Osteocyte (in vitro differentiated cells): Measurements from ENCODE around the gene SPINK6. TPM values are rescaled to one million over a fixed set of nuclear protein-coding genes. Genes with fewer than 3 reads are reported as not detected.

ENCODE experiments used
- DNase-seq: peaks from one replicate; pipeline ENCODE4 v3.0.0; 2021; ENCODE audit warnings: mixed read lengths; ENCODE audit not compliant: unreplicated experiment; ENCODE audit errors: extremely low spot score
- H3K27ac Mint-ChIP-seq: one replicate; pipeline ENCODE4 v1.8.0; 2021; ENCODE audit warnings: mild to moderate bottlenecking, mixed read lengths; ENCODE audit not compliant: unreplicated experiment
- H3K27me3 Mint-ChIP-seq: one replicate; pipeline ENCODE4 v1.8.0; 2021; ENCODE audit warnings: mixed read lengths; ENCODE audit not compliant: unreplicated experiment
- H3K36me3 Mint-ChIP-seq: one replicate; pipeline ENCODE4 v1.8.0; 2021; ENCODE audit warnings: mixed read lengths; ENCODE audit not compliant: unreplicated experiment
- H3K4me1 Mint-ChIP-seq: one replicate; pipeline ENCODE4 v1.8.0; 2021; ENCODE audit warnings: mixed read lengths; ENCODE audit not compliant: unreplicated experiment
- H3K4me3 Mint-ChIP-seq: one replicate; pipeline ENCODE4 v1.8.0; 2021; ENCODE audit warnings: mild to moderate bottlenecking, moderate library complexity, mixed read lengths; ENCODE audit not compliant: unreplicated experiment
- H3K9me3 Mint-ChIP-seq: one replicate; pipeline ENCODE4 v1.8.0; 2021; ENCODE audit warnings: mixed read lengths; ENCODE audit not compliant: unreplicated experiment
- long read RNA-seq: library from polyadenylated mRNA; unstranded; transcript quantifications from one replicate; pipeline ENCODE4 v2.0.0, GENCODE V29; 2021
- total RNA-seq: library from RNA; stranded (reverse); gene quantifications from 2 replicates; pipeline ENCODE4 v1.2.1, GENCODE V29; 2021
- TF ChIP-seq, protein P1 (sequence below): fragments of 200-600 bp; sonication (generic); IDR thresholded peaks from 2 replicates; pipeline ENCODE4 v1.5.0; 2021; ENCODE audit warnings: antibody characterized with exemption, mild to moderate bottlenecking, moderate library complexity

SPINK6 gene, protein sequence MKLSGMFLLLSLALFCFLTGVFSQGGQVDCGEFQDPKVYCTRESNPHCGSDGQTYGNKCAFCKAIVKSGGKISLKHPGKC
- total RNA-seq = not detected in 2 replicates
- long read RNA-seq = 0 reads

DNA sequence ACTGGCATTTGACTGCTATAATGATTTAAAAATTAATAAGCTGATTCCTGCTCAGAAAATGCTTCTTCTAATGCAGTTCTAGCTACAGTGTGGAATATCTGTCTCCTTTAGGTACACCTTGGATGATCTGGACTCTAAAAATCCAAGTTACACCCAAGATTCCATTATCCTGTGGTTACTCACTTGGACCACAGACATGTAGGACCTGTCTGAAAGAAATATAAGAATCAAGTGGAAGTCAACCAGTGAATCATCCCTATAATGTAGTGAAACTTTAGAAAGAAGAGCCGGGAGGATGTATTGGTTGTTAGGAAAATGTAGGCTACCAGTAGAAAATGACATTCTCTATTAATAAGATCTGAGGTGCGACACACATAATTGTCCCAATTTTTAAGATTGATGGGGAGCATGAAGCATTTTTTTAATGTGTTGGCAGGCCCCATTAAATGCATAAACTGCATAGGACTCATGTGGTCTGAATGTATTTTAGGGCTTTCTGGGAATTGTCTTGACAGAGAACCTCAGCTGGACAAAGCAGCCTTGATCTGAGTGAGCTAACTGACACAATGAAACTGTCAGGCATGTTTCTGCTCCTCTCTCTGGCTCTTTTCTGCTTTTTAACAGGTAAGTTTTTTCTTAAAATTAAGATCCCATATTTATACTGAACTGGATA lies at the start of gene SPINK6:
SPINK6 (plus strand) TSS at position 512 of the 673 bp plus-strand sequence; CDS start at position 567, 55 bp downstream.
- H3K4me1 Mint-ChIP-seq = no peaks in the 10 kb centered on the region
- no peaks in the 10 kb centered on the region for H3K36me3 Mint-ChIP-seq
- peaks cover 35% of the 10 kb centered on the region for H3K27me3 Mint-ChIP-seq
- H3K9me3 Mint-ChIP-seq = no peaks in the 10 kb centered on the region
- DNase-seq = no peak
- TF ChIP-seq, protein P1, sequence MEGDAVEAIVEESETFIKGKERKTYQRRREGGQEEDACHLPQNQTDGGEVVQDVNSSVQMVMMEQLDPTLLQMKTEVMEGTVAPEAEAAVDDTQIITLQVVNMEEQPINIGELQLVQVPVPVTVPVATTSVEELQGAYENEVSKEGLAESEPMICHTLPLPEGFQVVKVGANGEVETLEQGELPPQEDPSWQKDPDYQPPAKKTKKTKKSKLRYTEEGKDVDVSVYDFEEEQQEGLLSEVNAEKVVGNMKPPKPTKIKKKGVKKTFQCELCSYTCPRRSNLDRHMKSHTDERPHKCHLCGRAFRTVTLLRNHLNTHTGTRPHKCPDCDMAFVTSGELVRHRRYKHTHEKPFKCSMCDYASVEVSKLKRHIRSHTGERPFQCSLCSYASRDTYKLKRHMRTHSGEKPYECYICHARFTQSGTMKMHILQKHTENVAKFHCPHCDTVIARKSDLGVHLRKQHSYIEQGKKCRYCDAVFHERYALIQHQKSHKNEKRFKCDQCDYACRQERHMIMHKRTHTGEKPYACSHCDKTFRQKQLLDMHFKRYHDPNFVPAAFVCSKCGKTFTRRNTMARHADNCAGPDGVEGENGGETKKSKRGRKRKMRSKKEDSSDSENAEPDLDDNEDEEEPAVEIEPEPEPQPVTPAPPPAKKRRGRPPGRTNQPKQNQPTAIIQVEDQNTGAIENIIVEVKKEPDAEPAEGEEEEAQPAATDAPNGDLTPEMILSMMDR = no peak
- no peak within 1 kb of the TSS for H3K27ac Mint-ChIP-seq
- H3K4me3 Mint-ChIP-seq = no peak within 1 kb of the TSS

DNA sequence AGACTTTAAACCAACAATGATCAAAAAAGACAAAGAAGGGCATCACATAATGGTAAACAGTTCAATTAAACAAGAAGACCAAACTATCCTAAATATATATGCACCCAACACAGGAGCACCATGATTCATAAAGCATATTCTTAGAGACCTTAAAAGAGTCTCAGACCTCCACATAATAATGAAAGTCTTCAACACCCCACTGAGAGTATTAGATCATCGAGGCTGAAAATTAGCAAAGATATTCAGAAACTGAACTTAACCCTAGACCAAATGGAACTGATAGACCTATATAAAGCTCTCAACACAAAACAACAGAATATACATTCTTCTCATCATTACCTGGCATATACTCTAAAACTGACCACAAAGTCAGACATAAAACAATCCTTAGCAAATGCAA lies 46.2 kb upstream of the SPINK6 start:
- peaks cover 22% of the 10 kb centered on the region for H3K27me3 Mint-ChIP-seq
- TF ChIP-seq, protein P1 = no peak
- no peaks in the 10 kb centered on the region for H3K36me3 Mint-ChIP-seq
- H3K9me3 Mint-ChIP-seq = peaks cover 6% of the 10 kb centered on the region
- H3K4me3 Mint-ChIP-seq = no peak overlapping the region
- H3K4me1 Mint-ChIP-seq = peaks cover 5% of the 10 kb centered on the region
- no peak overlapping the region for H3K27ac Mint-ChIP-seq
- DNase-seq = no peak

DNA sequence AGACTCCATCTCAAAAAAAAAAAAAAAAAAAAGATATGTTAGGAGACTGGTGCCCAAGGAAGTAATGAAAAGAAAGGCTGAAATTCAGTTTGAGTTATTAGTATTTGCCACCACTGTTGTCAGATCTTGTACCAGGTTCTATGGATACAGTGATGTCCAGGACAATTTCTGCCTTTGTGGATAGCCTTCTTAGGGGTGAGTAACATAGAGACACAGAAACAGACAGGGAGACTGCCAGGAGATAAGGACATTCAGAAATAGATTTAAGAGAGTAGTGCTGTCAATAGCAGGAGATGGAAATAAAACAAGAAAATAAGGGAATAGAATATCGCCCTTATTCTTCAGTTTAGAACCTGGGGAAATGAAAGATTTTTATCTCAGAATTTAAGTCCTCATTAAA lies 40.8 kb upstream of the SPINK6 start:
- peaks cover 2% of the 10 kb centered on the region for H3K9me3 Mint-ChIP-seq
- TF ChIP-seq, protein P1 = no peak
- H3K36me3 Mint-ChIP-seq = no peaks in the 10 kb centered on the region
- H3K4me1 Mint-ChIP-seq = no peaks in the 10 kb centered on the region
- H3K27me3 Mint-ChIP-seq = peaks cover 11% of the 10 kb centered on the region
- no peak overlapping the region for H3K27ac Mint-ChIP-seq
- no peak for DNase-seq
- H3K4me3 Mint-ChIP-seq = no peak overlapping the region

DNA sequence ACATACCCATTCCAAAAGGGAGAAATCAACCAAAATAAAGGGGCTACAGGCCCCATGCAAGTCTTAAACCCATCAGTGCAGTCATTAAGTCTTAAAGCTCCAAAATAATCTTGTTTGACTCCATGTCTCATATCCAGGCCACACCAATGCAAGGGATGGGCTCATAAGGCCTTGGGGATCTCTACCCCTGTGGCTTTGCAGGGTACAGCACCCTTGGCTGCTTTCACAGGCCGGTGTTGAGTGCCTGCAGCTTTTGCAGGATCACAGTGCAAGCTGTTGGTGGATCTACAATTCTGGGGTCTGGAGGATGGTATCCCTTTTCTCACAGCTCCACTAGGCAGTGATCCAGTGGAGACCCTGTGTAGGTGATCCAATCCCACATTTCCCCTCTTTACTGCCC lies 39.5 kb upstream of the SPINK6 start:
- TF ChIP-seq, protein P1 = no peak
- H3K4me3 Mint-ChIP-seq = no peak overlapping the region
- peaks cover 14% of the 10 kb centered on the region for H3K27me3 Mint-ChIP-seq
- no peaks in the 10 kb centered on the region for H3K4me1 Mint-ChIP-seq
- H3K9me3 Mint-ChIP-seq = no peaks in the 10 kb centered on the region
- no peak for DNase-seq
- no peaks in the 10 kb centered on the region for H3K36me3 Mint-ChIP-seq
- no peak overlapping the region for H3K27ac Mint-ChIP-seq

DNA sequence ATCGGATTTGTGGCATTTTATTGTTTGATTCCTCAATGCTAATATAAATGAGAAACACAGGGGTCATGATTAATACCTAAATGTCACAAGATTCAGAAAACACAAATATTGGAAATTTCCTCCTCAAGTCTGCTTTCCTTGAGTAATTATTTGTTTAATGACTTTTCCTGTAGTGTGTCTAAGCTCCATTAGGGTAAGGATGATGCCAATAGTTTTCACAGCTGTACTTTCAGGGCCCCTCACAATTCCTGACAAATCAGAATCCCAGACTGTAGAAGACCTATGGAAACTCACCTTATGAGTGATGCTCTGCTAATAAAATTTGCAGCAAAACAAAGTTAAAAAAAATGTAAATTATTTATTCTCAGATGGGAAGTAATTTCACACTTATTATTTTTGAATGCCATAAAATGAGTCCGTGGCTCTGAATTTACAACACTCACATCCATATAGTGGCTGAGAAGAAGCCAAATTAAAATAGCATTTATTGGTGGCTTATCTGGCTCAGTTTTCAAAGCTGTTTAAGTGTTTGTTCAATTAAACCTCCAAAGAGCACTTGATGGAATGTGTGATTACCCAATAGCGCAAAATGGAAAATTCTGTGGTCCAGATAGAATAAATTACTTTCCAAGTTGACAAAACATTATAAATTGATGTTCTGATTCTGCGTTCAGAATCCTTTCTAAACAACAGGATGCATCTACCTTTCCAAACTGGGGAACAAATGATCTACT lies 36.1 kb upstream of the SPINK6 start:
- Mint-ChIP-seq H3K4me3 (no peak overlapping the region), H3K9me3 (no peaks in the 10 kb centered on the region), H3K4me1 (no peaks in the 10 kb centered on the region), H3K27me3 (peaks cover 26% of the 10 kb centered on the region), H3K36me3 (no peaks in the 10 kb centered on the region), H3K27ac (no peak overlapping the region)
- no peak for DNase-seq
- TF ChIP-seq, protein P1 = no peak
